Measurements from ENCODE around the gene BICRAL. TPM values are rescaled to one million over a fixed set of nuclear protein-coding genes. Genes with fewer than 3 reads are reported as not detected.

The BICRAL gene
- total RNA-seq, 2 donors from 2014 or later = 11.6 to 14.9 TPM

DNA sequence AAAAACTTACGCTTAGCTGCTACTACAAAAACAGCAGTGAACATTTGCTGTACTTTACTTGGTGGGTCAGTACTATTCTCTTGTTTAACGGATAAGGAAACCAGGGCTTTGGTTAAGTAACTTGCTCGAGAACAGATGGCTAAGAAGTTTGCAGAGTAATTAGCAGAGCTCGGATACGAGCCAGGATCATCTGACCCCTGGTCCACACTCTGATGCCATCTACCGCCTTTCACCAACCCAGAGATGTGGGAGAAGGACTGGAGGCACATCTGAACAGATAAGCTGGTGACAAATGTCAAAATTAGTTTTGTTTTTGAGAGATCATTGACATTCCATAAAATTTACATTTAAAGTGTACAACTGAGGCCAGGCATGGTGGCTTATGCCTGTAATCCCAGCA is 78.6 kb downstream of the BICRAL start:
- Histone ChIP-seq H3K9ac (ENCODE audit: extremely low read depth, low read length, poor library complexity, severe bottlenecking) (no peak overlapping the region), H3K36me3 (ENCODE audit: control insufficient read depth, insufficient read depth, low read length) (peaks cover 39% of the 10 kb centered on the region), H3K27ac (ENCODE audit: low read depth, low read length) (no peak overlapping the region), H3K27me3 (ENCODE audit: control insufficient read depth, insufficient read depth, low read length, poor library complexity, severe bottlenecking) (no peaks in the 10 kb centered on the region), H3K9me3 (ENCODE audit: control insufficient read depth, low read length) (no peaks in the 10 kb centered on the region), H3K4me3 (ENCODE audit: low read length) (no peak overlapping the region), H3K4me1 (ENCODE audit: control insufficient read depth, insufficient read depth, low read length) (no peaks in the 10 kb centered on the region)
- Mint-ChIP-seq H3K36me3 (ENCODE audit: low read depth) (peaks cover 43% of the 10 kb centered on the region), H3K9me3 (no peaks in the 10 kb centered on the region), H3K27me3 (ENCODE audit: insufficient read depth) (no peaks in the 10 kb centered on the region), H3K4me1 (no peaks in the 10 kb centered on the region), H3K4me3 (no peak overlapping the region), H3K27ac (no peak overlapping the region)
- DNase-seq = no peak
- TF ChIP-seq, protein P1, sequence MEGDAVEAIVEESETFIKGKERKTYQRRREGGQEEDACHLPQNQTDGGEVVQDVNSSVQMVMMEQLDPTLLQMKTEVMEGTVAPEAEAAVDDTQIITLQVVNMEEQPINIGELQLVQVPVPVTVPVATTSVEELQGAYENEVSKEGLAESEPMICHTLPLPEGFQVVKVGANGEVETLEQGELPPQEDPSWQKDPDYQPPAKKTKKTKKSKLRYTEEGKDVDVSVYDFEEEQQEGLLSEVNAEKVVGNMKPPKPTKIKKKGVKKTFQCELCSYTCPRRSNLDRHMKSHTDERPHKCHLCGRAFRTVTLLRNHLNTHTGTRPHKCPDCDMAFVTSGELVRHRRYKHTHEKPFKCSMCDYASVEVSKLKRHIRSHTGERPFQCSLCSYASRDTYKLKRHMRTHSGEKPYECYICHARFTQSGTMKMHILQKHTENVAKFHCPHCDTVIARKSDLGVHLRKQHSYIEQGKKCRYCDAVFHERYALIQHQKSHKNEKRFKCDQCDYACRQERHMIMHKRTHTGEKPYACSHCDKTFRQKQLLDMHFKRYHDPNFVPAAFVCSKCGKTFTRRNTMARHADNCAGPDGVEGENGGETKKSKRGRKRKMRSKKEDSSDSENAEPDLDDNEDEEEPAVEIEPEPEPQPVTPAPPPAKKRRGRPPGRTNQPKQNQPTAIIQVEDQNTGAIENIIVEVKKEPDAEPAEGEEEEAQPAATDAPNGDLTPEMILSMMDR (conservative IDR thresholded peaks at IDR 0.05) = no peak
- 95 to 96% methylated on average over 6 of the region's 6 CpGs for WGBS, 2 experiments (ENCODE audit: insufficient coverage in 1 of 2, insufficient read length in 1 of 2)

DNA sequence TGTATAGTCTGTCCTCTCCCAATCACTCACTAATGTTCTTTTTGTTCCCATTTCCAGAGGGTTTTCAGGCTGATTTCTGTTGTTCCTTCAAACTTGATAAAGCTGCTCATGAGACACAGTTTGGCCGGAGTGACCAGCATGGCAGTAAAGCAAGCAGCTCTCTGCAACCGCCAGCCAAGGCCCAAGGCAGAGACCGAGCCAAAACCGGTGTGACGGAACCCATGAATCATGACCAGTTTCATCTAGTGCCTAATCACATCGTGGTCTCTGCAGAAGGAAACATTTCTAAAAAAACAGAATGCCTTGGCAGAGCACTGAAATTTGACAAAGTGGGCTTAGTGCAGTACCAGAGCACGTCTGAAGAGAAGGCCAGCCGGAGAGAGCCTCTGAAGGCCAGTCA is 82.8 kb downstream of the BICRAL start:
- Histone ChIP-seq H3K27ac (ENCODE audit: low read depth, low read length) (no peak overlapping the region), H3K4me1 (ENCODE audit: control insufficient read depth, insufficient read depth, low read length) (no peaks in the 10 kb centered on the region), H3K36me3 (ENCODE audit: control insufficient read depth, insufficient read depth, low read length) (peaks cover 38% of the 10 kb centered on the region), H3K27me3 (ENCODE audit: control insufficient read depth, insufficient read depth, low read length, poor library complexity, severe bottlenecking) (no peaks in the 10 kb centered on the region), H3K9ac (ENCODE audit: extremely low read depth, low read length, poor library complexity, severe bottlenecking) (no peak overlapping the region), H3K9me3 (ENCODE audit: control insufficient read depth, low read length) (no peaks in the 10 kb centered on the region), H3K4me3 (ENCODE audit: low read length) (no peak overlapping the region)
- WGBS, 2 experiments (ENCODE audit: insufficient coverage in 1 of 2, insufficient read length in 1 of 2) = 93% methylated on average over 8 of the region's 8 CpGs
- Mint-ChIP-seq H3K36me3 (ENCODE audit: low read depth) (peaks cover 31% of the 10 kb centered on the region), H3K27me3 (ENCODE audit: insufficient read depth) (no peaks in the 10 kb centered on the region), H3K27ac (no peak overlapping the region), H3K9me3 (no peaks in the 10 kb centered on the region), H3K4me3 (no peak overlapping the region), H3K4me1 (peaks cover 1% of the 10 kb centered on the region)
- TF ChIP-seq, protein P1 (conservative IDR thresholded peaks at IDR 0.05) = no peak
- no peak for DNase-seq

DNA sequence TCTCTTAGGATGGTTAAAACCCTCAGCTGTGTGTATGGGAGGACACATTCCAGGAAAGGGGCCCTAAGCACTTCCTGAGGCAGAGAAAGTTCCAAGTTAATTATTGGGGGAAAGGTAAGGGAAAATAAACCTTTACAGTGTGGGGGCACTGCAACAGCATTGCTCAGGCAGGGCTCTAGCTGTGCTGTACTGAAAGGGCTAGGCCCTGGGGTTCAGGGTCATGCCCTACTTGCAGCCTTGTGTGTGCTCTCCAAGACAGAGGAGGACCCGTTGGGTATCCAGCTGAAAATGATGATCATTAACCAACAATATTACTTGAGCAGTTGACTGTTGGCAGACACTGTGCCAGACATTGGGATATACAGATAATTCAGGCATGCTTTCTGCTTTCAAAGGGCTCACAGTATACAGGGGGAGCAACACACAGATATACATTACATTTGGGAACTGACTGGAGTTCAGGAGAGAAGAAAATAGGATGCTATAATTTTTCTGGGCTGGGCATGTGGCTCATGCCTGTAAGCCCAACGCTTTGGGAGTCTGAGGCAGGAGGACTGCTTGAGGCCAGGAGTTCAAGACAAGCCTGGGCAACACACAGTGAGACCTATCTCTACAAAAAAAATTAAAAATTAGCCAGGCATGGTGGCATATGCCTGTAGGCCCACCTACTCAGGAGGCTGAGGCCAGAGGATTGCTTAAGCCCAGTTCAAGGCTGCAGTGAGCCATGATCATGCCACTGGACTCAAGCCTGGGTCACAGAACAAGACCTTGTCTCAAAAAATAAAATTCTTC is 88.5 kb downstream of the BICRAL start:
- no peak overlapping the region for H3K4me3 ChIP-seq (ENCODE audit: low read length)
- peaks cover 4% of the 10 kb centered on the region for H3K36me3 Mint-ChIP-seq (ENCODE audit: low read depth)
- no peaks in the 10 kb centered on the region for H3K27me3 ChIP-seq (ENCODE audit: control insufficient read depth, insufficient read depth, low read length, poor library complexity, severe bottlenecking)
- no peak for DNase-seq
- no peaks in the 10 kb centered on the region for H3K4me1 ChIP-seq (ENCODE audit: control insufficient read depth, insufficient read depth, low read length)
- no peak overlapping the region for H3K27ac ChIP-seq (ENCODE audit: low read depth, low read length)
- no peak overlapping the region for H3K4me3 Mint-ChIP-seq
- H3K4me1 Mint-ChIP-seq = peaks cover 5% of the 10 kb centered on the region
- H3K9me3 ChIP-seq (ENCODE audit: control insufficient read depth, low read length) = no peaks in the 10 kb centered on the region
- WGBS, 2 experiments (ENCODE audit: insufficient coverage in 1 of 2, insufficient read length in 1 of 2) = 80 to 90% methylated on average over 1 to 2 of the region's 2 CpGs
- H3K9me3 Mint-ChIP-seq = no peaks in the 10 kb centered on the region
- no peak overlapping the region for H3K27ac Mint-ChIP-seq
- no peak overlapping the region for H3K9ac ChIP-seq (ENCODE audit: extremely low read depth, low read length, poor library complexity, severe bottlenecking)
- peaks cover 14% of the 10 kb centered on the region for H3K36me3 ChIP-seq (ENCODE audit: control insufficient read depth, insufficient read depth, low read length)
- TF ChIP-seq, protein P1 (conservative IDR thresholded peaks at IDR 0.05) = no peak
- no peaks in the 10 kb centered on the region for H3K27me3 Mint-ChIP-seq (ENCODE audit: insufficient read depth)

All from endodermal cell (in vitro differentiated cells).